Stimulated activated CD4-positive, alpha-beta T cell treated with anti-CD3 and anti-CD28 coated beads, Interleukin-4, amount 100 ng/mL, for 4 hours (primary cell): ENCODE results near the gene DIS3L2.
"Not testable (repeated sequence)": the region's sequence is repeated elsewhere in the genome, so short reads cannot be mapped to it uniquely, and the experiment has no call there.

Experiments
- DNase-seq, 2 experiments: peaks; one replicate each; pipeline ENCODE4 v3.0.0-alpha.2; 2020

The DIS3L2 gene

DNA sequence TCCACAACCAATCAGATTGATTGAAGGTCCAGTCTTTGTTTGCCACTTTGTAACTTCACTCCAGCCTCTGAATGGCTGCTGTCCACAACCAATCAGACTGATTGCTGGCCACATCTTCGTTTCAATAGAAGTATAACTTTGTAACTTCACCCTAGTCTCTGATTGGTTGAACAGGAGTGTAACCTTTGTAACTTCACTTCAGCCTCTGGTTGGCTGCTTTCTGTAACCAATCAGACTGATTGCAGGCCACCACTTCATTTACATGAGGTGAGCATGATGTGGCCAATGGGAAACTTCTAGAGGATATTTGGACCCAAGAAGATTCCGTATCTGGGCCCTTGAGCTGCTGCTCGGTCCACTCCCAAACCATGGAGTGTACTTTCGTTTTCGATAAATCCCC lies 400.1 kb downstream of the DIS3L2 start:
- DNase-seq, result no peak

DNA sequence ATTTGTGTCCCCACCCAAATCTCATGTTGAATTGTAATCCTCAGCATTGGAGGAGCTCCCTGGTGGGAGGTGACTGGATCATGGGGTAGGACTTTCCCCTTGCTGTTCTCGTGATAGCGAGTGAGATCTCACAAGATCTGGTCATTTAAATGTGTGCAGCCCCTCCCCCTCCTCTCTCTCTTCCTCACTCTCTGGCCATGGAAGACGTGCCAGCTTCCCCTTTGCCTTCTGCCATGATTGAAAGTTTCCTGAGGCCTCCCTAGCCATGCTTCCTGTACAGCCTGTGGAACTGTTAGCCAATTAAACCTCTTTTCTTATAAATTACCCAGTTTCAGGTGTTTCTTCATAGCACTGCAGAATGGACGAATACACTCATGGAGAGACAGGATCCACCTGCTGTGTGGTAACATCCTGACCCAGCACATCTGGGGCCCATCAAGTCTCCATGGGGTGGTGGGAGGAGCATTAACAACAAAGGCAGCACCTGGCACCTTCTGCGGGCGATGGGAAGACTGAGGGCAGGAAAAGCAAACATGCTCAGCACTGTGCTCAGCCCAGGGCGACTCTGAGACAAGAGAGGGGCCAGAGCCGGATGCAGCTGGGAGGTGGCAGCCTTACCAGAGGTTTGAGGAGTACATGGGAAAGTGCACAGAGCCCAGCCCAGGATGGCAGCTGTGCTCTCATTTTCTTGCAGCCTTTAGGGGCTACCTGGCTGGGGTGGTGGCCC lies 400.8 kb downstream of the DIS3L2 start:
- DNase-seq, result no peak

DNA sequence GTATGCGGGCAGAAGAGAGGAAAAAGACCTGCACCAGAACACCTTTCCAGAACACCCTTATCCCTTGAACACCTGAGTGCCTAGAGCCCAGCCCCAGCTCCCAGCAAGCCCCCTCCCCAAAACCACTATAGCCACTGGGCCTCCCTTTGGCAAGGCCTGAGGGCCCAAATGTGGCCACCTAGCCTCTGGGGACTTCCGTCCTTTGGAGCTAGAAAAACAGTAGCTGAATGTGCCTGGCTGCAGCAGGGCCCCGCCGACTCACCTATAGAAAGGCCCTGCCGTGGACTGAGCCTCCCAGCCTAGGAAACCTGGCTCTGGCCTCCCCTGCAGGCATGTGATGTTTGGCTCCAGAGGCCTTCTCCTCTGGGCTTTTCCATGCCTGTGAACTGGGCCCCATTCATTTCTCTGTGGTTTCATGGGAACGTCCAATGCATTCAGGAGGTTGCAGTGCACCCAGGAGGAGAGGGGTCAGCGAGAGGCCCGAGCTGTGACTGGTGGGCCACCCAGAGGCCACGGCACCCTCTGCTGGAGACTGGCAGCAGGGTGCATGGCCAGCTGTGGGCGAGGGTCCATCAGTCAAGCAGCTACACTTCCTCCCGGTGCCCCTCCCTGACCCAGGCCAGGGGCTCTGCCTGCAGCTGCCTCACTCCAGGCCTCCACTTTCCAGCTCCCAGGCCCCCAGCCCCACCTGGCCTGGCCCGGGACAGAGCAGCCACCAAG lies 401.7 kb downstream of the DIS3L2 start:
- DNase-seq, result not testable (repeated sequence)

DNA sequence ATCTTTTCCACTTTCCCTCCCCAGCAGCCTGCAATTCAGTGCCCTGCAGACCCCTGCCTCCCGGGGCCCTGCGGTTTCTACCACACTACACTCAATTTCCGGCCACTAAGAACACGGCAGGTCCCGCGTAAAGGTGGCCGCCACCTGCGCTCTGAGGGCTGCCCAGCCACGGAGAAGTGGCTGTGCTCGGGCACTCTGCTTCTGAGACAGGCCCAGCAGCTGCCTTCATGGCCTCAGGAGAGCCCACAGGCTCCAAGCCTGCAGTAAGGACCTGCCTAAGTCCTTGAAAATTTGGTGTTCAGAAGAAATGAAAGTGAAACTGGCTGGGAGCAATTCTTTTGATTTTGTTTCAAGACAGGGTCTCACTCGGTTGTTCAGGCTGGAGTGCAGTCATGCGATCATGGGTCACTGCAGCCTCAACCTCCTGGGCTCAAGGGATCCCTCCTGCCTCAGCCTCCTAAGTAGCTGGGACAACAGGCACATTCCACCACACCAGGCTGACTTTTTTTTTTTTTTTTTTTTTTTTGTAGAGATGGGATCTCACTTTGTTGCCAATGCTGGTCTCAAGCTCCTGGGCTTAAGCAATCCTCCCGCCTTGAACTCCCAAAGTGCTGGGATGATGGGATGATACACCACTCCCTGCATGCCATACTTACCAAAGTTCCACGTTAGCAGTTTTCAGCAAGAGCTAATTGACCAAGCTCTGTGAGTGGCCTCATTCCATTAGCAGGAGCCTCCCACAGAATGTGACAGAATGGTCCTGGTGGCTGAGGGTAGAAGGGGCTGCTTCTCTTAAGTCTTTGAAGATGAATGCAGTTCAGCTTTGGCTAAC lies 402.5 kb downstream of the DIS3L2 start:
- no peak for DNase-seq

DNA sequence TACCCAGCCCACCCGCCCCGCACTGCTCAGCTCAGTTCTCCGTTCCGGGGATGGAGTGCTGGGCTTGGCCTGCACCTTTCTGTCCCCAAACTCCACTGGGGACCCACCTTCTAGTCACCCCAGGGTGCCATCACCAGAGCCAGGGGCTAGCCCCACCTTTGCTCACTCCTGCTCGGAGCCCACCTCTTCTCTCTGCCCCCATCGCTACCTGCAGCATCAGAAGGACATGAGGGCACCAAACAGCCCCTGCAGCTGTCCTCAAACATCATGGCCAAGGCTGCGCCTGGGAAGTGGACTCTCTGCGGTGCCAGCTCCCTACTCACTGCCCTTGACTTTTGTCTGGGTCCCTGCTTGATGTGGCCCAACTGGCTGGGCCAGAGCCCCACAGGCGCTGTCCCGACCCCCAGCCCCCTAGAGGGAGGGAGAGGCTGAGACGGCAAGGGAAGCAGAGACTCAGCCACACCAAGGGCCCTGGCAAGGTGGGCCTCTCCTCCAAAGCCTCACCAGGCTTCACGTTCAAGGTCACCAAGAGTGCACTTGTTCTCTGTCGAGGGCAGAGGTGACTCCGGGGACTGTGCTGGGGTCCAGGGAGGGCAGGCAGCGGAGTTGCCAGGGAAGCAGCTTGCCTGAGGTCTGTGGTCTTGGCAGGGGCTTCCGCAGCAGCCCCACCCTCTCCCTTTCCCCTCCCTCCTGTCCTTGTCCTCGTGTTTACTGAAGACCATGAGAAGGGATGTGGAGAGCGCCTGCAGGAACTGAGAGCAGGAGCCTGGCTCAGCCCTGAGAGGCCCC lies 403.5 kb downstream of the DIS3L2 start:
- not testable (repeated sequence) for DNase-seq

DNA sequence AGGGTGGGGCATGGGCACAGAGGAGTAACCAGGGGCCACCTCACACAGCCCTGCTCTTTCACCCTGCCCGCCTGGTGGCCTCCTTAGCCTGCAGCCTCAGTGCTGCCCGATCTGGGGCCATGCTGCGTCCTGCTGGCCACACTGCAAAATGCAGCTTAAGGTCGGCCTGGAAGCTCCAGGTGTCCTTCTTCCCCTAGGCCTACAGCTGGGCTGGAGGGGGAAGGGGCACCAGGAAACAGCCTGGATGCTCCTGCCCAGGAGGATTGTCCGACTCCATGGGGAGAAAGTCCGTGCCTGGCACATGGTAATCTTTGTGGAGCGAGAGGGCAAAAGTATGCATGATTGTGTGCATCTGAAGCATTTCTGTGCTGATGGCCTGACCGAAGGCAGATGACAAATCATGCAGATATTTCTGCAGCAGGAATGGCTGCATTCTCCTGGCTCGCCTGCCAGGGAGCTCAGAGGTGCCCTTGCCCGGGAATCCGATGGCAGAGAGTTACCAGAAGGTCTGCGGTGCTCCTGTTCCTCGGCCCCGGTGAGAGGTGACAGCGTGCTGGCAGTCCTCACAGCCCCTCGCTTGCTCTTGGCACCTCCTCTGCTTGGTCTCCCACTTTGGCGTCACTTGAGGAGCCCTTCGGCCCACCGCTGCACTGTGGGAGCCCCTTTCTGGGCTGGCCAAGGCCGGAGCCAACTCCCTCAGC lies 404.3 kb downstream of the DIS3L2 start:
- no peak for DNase-seq

DNA sequence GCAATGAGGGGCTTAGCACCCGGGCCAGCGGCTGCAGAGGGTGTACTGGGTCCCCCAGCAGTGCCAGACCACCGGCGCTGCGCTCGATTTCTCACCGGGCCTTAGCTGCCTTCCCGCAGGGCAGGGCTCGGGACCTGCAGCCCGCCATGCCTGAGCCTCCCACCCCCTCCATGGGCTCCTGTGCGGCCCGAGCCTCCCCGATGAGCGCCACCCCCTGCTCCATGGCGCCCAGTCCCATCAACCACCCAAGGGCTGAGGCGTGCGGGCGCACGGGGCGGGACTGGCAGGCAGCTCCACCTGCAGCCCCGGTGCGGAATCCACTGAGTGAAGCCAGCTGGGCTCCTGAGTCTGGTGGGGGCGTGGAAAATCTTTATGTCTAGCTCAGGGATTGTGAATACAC lies 404.9 kb downstream of the DIS3L2 start:
- DNase-seq, result not testable (repeated sequence)

DNA sequence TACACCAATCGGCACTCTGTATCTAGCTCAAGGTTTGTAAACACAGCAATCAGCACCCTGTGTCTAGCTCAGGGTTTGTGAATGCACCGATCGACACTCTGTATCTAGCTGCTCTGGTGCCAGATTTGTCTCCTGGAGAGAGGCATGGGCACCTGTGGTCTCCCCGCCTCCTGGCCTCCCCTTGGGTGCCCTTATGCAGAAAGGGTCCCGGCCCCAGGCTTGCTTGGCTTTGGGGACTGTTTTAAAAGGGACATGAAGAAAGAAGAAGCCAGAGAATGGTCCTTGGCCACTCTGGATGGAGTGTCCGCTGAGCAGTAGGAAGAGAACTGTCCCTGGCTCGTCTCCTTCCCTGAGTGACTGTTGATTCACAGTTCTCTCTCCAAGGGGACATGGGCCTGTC lies 405.5 kb downstream of the DIS3L2 start:
- no peak for DNase-seq

DNA sequence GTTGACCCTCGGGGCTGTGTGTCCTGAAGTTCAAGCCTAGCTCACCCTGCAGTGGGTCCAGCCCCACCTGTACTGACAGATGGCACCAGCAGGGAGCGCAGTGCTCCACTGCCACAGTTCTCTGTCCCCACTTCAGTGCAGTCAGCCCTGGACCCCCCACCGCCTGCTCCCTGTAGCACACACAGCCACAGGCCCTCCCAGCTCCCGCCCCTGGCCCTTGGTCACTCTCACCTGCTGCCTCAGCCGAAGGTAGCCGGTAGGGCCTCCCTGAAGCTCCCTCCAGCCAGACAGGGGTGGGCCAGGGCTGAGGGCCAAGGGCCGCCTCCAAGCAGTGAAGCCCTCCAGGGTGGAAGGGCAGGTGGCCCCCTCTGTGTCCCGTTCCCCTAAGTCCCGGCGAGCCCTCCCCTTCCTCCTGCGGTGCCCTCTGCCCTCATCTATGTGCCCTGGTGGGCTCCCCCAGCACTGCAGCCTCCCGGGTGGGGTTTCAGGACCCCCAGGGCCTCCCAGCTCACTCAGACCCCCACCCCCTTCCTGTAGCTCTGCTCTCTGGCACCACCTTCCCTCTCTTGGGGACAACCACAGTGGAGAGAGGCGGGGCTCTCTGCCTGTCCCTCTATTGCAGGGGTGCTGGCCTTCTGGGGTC lies 406.2 kb downstream of the DIS3L2 start:
- no peak for DNase-seq

DNA sequence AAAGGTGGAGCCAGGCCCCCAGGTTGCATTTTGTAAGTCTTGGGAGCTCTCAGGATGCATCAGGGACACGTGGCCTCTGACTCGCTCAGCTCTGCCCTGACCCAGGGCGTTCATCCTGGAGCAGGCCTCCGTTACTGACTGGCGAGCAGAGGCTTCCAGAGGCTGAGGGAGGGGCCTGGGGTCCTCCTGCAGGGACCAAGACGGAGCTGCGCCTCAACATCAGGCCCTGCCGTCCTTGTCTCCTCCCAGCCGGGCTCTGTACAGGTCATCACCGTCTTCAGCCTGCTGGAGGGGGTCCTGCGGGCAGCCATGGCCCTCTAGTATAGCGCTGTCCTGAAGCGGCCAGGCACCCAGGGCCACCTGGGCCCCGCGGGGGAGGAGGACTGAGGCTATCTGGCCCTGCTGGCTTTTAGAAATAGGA lies 406.8 kb downstream of the DIS3L2 start:
- DNase-seq, result no peak

DNA sequence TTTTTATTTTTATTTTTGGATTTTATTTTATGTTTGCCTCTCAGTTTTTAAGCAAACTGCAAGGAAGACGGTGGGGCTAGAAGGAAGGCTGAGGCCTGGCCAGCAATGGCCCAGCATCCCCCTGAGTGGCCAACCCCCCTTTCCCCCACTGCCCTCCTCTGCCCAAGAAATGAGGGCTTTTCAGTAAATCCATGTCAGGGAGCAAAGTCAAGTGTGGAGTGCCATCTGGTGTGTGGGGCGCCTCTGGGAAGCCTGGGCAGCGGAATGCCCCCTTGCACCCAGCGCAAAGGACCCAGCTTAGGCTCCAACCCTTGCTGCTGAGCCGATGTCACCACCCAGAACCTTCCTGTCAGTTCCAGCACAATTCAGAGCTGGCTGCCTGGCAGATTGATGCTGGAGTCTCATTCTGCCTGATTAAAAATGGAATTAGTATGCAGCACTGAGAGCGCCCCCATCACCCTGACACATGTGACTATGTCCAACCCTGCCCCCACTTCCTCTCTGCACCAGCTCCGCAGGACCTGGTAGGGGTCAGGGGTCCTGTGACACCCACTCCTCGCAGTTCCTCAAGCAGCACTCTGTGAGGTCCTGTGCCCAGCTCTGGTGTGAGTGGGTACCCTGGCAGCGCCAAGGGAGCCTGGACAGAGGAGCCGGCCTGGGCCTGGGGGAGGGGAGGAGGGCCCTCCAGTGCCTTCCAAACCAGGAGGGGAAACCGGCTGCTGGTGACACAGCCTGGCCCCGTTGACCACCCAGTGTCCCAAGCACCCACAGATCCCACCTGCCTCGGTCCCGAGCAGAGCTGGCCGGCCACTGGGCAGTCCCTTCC lies 407.8 kb downstream of the DIS3L2 start:
- DNase-seq, result no peak

DNA sequence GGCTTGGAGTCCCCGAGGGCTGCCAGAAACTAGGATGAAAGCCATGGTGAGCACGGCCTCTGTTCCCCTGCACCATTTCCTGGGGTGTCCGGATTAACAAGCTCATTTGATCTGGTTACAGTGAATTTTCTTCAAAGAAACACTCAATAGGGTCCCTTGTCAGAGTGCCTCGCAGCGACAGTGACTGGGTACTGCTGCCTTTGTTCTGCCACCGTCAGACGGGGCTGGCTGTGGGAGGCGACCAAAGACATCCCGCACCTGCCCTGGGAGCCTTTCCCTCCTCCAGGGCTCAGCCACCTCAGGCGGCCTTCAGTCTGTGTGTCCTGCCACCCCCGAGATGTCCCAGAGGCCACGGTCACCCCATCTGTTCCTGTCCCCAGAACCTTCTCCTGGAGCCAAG lies 408.5 kb downstream of the DIS3L2 start:
- DNase-seq, result not testable (repeated sequence)

DNA sequence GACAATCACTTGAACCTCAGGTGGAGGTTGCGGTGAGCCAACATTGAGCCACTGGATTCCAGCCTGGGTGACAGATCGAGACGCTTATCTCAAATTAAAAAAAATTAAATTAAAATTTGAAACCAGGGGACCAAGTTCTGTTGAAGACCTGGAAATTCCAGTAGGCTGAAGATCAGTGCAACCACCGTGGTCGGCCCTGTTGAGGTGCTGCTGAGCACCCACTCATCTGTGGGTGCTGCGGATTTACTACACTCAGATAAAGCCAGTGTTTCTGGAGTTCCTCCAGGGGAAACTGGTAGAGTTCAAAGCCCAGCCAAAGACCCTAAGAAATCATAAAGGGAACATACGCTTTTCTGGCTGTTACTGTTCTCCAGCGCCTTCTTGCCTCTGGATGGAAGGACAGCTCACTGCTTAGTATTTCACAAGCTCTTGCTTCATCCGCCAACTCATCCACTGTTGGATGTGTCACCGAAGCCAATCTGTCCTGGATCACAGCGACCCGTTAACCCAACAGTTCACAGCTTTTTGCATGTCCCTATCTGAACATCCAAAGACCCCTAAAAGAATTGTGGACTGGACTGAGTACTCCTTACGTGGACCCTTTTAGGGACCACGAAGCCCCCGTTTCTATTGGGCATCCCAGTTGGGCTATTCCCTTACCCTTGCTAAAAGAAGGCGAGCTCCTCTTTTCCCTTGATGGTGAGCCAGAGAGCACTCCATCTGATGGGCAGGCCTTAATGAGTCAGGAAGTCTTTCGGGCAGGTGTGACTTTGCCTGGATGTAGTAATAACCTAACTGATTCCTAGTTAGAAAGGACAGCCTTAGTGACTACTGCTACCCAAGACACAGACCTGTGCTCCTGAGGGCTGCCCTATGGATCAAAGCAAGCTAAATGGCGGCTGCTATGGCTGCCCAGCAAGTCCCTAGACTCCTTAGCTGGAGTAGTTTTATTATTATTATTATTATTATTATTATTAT lies 411.0 kb downstream of the DIS3L2 start:
- no peak for DNase-seq

DNA sequence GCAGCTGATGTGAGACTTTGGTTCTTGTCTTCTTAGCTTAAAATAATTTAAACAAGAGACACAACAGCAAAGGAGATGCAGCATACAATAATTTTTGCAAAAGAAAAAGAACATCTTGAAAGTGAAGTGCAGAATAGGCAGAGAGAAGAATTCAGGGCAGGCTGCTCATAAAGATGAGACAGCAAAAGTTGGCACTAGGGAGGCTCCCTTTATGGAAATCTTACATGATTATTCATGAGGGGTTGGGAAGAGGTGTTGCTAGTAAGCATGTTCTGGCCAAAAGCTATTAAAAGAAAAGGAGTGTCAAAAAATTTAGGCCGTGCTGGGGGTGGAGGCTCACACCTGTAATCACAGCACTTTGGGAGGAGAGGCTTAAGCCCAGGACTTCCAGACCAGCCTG lies 412.8 kb downstream of the DIS3L2 start:
- no peak for DNase-seq

DNA sequence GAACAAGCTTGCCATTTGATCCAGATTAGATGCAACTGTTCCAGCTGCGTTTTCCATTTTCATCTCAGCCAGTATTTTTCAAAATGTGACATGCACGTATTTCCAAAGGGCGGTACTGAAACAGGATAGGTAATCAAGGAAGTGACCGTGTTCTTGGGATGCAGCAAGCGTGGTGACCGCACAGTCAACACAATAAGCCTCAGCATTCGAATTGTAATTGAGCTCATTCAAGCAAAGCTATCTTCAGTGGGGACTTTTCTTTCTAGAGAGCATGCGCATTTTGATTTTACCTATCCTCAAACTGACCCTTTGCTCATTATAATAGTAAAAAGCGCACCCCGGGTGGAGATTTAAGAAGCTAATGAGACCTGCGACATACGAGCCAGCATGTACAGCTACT lies 413.7 kb downstream of the DIS3L2 start:
- DNase-seq, result no peak

DNA sequence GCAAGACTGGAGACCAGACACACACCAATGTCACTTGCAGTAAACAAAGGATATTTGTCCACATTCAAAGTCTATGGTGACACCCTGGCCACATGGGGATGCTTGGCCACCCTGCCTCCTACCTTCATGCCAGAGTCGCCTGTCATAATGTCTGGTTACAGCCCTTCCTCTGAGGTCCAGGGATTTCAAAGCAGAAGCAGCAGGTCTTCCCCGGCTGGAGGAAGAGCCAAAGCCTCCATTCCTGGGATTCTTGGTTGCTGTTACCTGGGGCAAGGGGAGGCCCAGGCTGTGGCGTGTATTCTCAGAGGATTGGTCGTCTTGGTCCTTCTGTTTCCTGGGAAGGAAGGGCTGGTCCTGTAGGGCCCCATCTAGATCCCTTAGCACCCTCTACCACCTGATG lies 414.7 kb downstream of the DIS3L2 start:
- DNase-seq, result no peak

DNA sequence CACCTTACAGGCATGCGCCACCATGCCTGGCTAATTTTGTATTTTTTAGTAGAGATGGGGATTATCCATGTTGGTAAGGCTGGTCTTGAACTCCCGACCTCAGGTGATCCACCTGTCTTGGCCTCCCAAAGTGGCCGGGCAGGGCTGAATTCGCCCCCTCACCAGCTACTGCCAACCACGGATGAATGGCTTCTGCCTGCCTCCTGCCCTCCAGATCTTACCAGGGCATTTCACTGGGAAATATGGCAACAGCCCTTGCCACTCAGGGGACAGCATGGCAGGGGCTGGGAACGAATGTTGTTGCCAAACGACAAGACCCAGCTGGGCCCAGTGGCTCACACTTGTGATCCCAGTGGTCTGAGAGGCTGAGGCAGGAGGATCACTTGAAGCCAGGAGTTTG lies 415.2 kb downstream of the DIS3L2 start:
- DNase-seq, result no peak

DNA sequence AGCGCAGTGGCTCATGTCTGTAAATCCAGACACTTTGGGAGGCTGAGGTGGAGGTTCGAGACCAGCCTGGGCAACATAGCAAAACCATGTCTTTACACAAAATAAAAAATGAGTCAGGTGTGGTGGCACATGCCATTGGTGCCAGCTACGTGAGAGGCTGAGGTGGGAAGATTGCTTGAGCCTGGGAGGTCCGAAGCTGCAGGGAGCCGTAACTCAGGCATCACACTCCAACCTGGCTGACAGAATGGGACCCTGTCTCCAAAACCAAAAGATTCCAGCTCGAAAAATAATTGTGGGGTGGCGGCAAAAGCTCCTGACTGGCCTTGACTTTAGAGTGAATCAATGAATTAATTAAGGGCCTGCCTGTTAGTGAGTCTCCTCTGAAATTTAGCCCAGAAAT lies 415.8 kb downstream of the DIS3L2 start:
- no peak for DNase-seq
